Peyer's patch (tissue), 4 donors: ENCODE data around the gene SYT7. TPM values are rescaled to one million over a fixed set of nuclear protein-coding genes. Genes with fewer than 3 reads are reported as not detected.
"Not testable (repeated sequence)": the region's sequence is repeated elsewhere in the genome, so short reads cannot be mapped to it uniquely, and the experiment has no call there.

Experiments used
- DNase-seq, 3 donors: peaks; one replicate each; pipeline ENCODE4 v3.0.0-alpha.2; 2017 to 2019
- H3K27ac ChIP-seq, 4 donors: fragments of 200-600 bp; sonication (generic); one replicate each; pipeline ENCODE4 v1.5.1; 2016 to 2019
- H3K27me3 ChIP-seq, 2 donors: fragments of 200-600 bp; sonication (generic); one replicate each; pipeline ENCODE4 v1.5.1; 2019
- H3K36me3 ChIP-seq, 3 donors: fragments of 200-600 bp; sonication (generic); one replicate each; pipeline ENCODE4 v1.5.1; 2016 to 2019
- H3K4me1 ChIP-seq, 4 donors: fragments of 200-600 bp; sonication (generic); one replicate each; pipeline ENCODE4 v1.5.1; 2016 to 2019
- H3K4me3 ChIP-seq, 4 donors: fragments of 200-600 bp; sonication (generic); 1 replicate in 3 of 4; 2 replicates in 1 of 4; pipeline ENCODE4 v1.5.1; 2016 to 2019; ENCODE audit warnings: mild to moderate bottlenecking in 1 of 4
- H3K9me3 ChIP-seq, 4 donors: fragments of 200-600 bp; sonication (generic); one replicate each; pipeline ENCODE4 v1.5.1; 2016 to 2019; ENCODE audit warnings: mild to moderate bottlenecking in 1 of 4
- POLR2A ChIP-seq, 2 donors: fragments of 450-650 bp; IDR thresholded peaks; one replicate each; pipeline ENCODE4 v1.5.1; 2017; ENCODE audit warnings: antibody characterized with exemption in 2 of 2, mild to moderate bottlenecking in 2 of 2, moderate library complexity in 2 of 2
- total RNA-seq, 4 donors: library from RNA; depleted of rRNA; stranded (reverse); fragments of >200 nt; gene quantifications; one replicate each; pipeline ENCODE4 v1.1.0, GENCODE V29; 2016
- TF ChIP-seq, protein P1 (sequence below), 6 experiments: fragments of 450-650 bp in 4 of 6; fragments of 200-600 bp in 2 of 6; sonication (generic) in 1 of 6; IDR thresholded peaks; one replicate each; pipeline ENCODE4 v1.5.1; 2017 to 2019; ENCODE audit warnings: antibody characterized with exemption in 6 of 6, mild to moderate bottlenecking in 3 of 6, moderate library complexity in 1 of 6

Gene SYT7
- total RNA-seq, 4 donors from 2014 or later: 5.8 to 18.2 (median 12.2) TPM

DNA sequence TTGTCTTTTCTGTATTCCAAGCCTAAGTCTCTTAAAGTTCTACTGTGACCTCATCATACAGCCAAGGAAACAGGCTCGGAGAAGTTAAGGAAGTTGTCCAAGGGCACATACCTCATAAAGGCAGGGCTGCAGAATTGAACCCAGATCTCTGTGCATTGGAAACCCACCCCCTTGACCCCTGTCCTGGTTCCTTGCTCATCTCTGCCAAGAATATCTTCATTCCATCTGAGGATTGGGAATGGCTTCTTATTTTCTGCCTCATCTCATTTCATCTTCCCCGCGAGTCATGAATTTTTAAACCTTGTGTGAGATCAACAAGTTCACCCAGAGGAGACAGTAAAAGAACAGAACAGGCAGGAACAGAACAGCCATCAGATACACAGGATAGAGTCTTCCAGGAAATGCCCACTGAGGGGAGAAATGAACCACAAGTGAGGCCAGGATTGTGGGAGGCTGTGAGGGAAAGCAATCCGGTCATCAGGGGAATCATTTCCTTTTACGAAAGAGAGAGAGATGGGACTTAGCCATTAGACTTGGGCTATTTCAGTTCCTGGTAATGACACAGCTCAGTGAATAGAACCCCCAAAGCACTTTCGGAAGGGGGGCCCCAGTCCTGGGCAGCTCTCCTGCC, 106.7 kb downstream of the SYT7 start:
- Histone ChIP-seq H3K4me3 (no peak overlapping the region), H3K4me1 (peaks cover 0 to 11% (median 3%) of the 10 kb centered on the region in 4 donors), H3K27ac (peak overlapping the region in 1 of 4 donors; percentile 14), H3K36me3 (peaks cover 0 to 4% (median 0%) of the 10 kb centered on the region in 3 donors), H3K9me3 (no peaks in the 10 kb centered on the region), H3K27me3 (no peaks in the 10 kb centered on the region)
- no peak for DNase-seq
- TF ChIP-seq, protein P1, sequence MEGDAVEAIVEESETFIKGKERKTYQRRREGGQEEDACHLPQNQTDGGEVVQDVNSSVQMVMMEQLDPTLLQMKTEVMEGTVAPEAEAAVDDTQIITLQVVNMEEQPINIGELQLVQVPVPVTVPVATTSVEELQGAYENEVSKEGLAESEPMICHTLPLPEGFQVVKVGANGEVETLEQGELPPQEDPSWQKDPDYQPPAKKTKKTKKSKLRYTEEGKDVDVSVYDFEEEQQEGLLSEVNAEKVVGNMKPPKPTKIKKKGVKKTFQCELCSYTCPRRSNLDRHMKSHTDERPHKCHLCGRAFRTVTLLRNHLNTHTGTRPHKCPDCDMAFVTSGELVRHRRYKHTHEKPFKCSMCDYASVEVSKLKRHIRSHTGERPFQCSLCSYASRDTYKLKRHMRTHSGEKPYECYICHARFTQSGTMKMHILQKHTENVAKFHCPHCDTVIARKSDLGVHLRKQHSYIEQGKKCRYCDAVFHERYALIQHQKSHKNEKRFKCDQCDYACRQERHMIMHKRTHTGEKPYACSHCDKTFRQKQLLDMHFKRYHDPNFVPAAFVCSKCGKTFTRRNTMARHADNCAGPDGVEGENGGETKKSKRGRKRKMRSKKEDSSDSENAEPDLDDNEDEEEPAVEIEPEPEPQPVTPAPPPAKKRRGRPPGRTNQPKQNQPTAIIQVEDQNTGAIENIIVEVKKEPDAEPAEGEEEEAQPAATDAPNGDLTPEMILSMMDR (IDR thresholded peaks at IDR 0.05): no peak
- no peak for TF ChIP-seq POLR2A (IDR thresholded peaks at IDR 0.05)

DNA sequence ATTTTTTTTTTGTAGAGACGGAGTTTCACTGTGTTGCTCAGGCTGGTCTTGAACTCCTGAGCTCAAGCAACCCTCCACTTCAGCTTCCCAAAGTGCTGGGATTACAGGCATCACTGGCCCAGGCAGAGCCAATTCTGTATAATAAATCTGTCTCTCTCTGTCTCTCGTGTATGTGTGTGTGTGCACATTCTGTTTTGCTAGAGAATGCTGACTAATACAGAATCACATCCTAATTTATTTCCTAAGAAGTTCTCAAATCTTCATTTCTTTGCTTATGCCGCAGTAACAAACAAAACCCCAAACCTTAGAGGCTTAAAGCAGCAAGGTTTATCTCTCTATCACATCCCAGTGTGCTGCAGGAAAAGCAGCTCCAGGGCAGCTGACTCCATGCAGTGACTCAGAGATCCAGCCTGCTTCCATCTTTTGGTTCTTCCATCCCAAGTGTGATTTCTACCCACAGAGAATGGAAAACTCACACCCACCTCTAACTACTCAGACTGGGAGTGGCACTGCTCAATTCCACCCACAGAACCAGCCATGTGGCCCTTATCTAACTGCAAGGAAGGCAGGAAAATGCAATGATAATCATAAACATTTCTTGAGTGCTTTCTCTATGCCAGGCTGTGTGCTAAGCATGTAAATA, 107.4 kb downstream of the SYT7 start:
- no peak for TF ChIP-seq POLR2A (IDR thresholded peaks at IDR 0.05)
- TF ChIP-seq, protein P1 (IDR thresholded peaks at IDR 0.05): no peak
- H3K4me1 ChIP-seq: peaks cover 0 to 11% (median 3%) of the 10 kb centered on the region in 4 donors
- H3K36me3 ChIP-seq: peaks cover 0 to 4% (median 0%) of the 10 kb centered on the region in 3 donors
- H3K9me3 ChIP-seq: no peaks in the 10 kb centered on the region
- H3K27ac ChIP-seq: peak overlapping the region in 1 of 4 donors; percentile 48
- DNase-seq: no peak
- no peak overlapping the region for H3K4me3 ChIP-seq
- no peaks in the 10 kb centered on the region for H3K27me3 ChIP-seq

DNA sequence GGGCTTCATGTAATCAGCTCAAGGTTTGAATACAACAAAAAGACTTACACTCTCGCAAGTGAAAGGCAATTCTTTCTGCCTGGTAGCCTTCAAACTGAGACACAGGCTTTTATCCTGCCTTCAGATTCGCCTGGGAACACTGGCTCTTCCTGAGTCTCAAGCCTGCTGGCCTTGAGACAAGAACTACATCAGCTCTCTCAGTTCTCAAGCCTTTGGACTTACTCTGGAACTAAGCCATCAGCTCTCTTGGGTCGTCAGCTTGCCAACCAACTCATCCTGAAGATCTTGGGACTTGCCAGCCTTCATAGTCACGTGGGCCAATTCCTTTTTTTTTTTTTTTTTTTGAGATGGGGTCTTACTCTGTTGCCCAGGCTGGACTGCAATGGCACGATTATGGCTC, 108.0 kb downstream of the SYT7 start:
- H3K27me3 ChIP-seq: no peaks in the 10 kb centered on the region
- peak overlapping the region in 2 of 4 donors; percentile 48 to 63 for H3K27ac ChIP-seq
- peaks cover 0 to 8% (median 0%) of the 10 kb centered on the region in 3 donors for H3K36me3 ChIP-seq
- TF ChIP-seq POLR2A (IDR thresholded peaks at IDR 0.05): no peak
- TF ChIP-seq, protein P1 (IDR thresholded peaks at IDR 0.05): no peak
- H3K4me1 ChIP-seq: peaks cover 0 to 9% (median 2%) of the 10 kb centered on the region in 4 donors
- DNase-seq: no peak
- no peak overlapping the region for H3K4me3 ChIP-seq
- H3K9me3 ChIP-seq: no peaks in the 10 kb centered on the region

DNA sequence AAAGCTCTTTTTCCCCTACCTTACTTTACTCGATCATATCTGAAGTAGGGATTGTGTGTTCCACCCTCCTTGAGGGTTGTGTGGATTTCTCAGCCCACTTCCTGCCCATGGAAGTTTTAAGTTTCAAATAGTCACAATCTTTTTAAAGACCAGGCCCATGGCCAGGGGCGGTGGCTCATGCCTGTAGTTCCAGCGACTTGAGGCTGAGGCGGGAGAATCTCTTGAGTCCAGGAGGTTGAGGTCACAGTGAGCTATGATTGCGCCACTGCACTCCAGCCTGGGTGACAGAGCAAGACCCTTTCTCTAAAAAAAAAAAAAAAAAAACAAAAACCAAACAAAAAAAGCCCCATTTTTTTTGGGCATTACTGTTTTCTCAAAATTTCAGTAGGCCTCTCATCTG, 108.6 kb downstream of the SYT7 start:
- no peak overlapping the region for H3K4me3 ChIP-seq
- peak in 1 of 3 donors; percentile 61 for DNase-seq
- H3K36me3 ChIP-seq: peaks cover 0 to 10% (median 0%) of the 10 kb centered on the region in 3 donors
- peaks cover 0 to 3% (median 0%) of the 10 kb centered on the region in 4 donors for H3K4me1 ChIP-seq
- TF ChIP-seq, protein P1 (IDR thresholded peaks at IDR 0.05): no peak
- no peak for TF ChIP-seq POLR2A (IDR thresholded peaks at IDR 0.05)
- no peaks in the 10 kb centered on the region for H3K9me3 ChIP-seq
- peak overlapping the region in 2 of 4 donors; percentile 48 to 63 for H3K27ac ChIP-seq
- H3K27me3 ChIP-seq: no peaks in the 10 kb centered on the region

DNA sequence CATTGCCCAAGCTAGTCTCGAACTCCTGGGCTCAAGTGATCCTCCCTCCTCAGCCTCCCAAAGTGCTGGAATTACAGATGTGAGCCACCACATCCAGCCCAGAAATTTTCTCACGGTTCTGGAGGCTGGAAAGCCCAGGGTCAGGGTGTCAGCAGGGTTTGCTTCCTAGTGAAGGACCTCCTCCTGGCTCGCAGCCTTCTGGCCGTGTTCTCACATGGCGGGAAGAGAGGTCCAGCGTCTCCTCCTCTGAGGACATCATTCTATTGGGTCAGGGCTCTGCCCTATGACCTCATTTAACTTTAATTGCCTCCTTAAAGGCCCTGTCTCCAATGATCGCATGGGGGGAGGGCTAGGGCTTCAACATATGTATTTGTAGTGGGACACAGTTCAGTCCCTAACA, 112.9 kb downstream of the SYT7 start:
- no peak overlapping the region for H3K27ac ChIP-seq
- peaks cover 0 to 11% (median 0%) of the 10 kb centered on the region in 3 donors for H3K36me3 ChIP-seq
- no peak for DNase-seq
- TF ChIP-seq, protein P1 (IDR thresholded peaks at IDR 0.05): no peak
- TF ChIP-seq POLR2A (IDR thresholded peaks at IDR 0.05): no peak
- no peaks in the 10 kb centered on the region for H3K9me3 ChIP-seq
- H3K27me3 ChIP-seq: no peaks in the 10 kb centered on the region
- H3K4me1 ChIP-seq: no peaks in the 10 kb centered on the region
- H3K4me3 ChIP-seq: no peak overlapping the region

DNA sequence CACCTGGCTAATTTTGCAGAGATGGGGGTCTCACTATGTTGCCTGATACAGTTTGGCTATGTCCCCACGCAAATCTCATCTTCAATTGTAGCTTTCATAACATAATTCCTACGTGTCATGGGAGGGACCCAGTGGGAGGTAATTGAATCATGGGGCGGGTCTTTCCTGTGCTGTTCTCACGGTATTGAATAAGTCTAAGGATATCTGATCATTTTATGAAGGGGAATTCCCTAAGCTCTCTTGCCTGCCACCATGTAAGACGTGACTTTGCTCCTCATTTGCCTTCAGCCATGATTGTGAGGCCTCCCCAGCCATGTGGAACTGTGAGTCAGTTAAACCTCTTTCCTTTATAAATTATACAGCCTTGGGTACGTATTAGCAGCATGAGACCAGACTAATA, 113.3 kb downstream of the SYT7 start:
- not testable (repeated sequence) for H3K27ac ChIP-seq, H3K4me3 ChIP-seq, H3K4me1 ChIP-seq, H3K27me3 ChIP-seq, DNase-seq, H3K9me3 ChIP-seq
- peaks cover 0 to 14% (median 0%) of the 10 kb centered on the region in 3 donors for H3K36me3 ChIP-seq
